DMS79 treated with DMSO at 0.1 percent for 48 hours (cell line): ENCODE measurements around the gene WDR37.
"Not testable (repeated sequence)": the region's sequence is repeated elsewhere in the genome, so short reads cannot be mapped to it uniquely, and the experiment has no call there.

Experiments
- DNase-seq: peaks from one replicate; lab custom pipeline; 2025; lab: John Stamatoyannopoulos, UW

The WDR37 gene

DNA sequence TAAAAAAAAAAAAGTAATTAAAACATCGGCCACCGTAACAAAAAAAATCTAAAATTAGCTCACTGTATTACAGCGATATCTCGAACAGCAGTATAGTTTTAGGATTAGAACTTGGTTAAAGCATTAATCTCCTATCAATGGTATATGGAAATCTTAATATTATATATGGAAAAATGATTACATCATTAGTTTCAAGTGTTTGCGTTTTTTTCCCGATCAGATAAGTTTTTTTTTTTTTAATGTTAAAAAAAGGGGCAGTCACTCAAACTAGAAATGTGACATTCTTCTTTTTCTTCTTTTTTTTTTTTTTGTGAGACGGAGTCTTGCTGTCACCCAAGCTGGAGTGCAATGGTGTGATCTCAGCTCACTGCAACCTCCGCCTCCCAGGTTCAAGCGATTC, 14.7 kb upstream of the WDR37 start:
- DNase-seq = no peak

DNA sequence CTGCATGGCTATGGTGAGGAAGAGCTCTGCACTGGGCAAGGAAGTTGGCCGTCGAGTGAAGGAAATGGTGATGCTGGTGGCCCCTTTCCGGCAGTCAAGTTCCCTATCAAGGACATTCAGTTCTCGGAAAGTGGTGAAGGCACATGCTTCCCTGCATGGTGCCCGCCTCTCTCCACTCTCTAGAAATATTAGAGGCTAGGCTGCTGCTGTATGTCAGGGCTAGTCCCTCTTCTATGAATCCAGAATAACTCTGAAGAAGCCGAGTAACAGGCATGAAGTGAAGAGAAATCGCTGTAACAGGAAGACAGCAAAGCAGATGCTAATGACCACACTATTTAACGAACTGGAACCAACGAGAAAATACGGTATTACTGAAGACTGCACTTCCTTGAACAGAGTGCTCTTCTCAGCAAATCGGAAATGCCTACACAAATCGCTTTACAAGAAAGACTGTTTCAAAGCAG, 12.6 kb upstream of the WDR37 start:
- DNase-seq = no peak

DNA sequence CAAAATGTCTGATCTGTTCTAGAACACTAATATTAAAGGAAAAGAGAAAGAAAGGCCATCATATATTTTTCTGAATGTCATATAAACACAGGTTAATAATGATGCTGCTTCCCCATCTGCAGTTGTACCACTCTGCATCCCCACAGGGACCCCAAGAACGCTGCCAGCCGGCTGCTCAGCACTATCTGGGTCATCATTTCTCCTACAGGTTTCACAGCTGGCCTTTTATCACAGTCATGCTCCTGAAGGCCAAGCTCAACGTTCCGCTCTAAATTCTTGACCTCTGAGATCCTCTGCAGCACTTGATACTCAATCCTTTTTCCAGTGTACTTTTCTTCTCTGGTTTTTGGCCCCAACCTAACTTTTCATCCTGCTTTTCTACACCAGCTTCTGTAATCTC, 12.0 kb upstream of the WDR37 start:
- DNase-seq = no peak

DNA sequence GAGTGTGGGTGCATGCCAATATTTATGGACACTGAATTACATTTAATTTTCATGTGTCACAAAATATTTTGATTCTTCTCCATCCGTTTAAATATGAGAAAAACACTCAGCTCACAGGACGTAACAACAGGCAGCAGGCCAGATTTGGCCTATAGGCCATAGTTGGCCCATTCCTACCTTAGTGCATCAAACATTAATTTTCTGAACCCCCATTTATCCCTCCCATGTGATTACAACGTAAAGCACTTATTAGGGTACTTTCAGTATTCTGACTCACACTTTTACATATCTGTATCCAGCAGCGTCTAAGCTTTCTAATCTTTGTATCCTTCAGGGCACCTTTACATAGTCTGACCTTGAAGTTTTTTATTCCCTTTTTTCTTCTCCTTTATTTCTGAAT, 11.2 kb upstream of the WDR37 start:
- no peak for DNase-seq

DNA sequence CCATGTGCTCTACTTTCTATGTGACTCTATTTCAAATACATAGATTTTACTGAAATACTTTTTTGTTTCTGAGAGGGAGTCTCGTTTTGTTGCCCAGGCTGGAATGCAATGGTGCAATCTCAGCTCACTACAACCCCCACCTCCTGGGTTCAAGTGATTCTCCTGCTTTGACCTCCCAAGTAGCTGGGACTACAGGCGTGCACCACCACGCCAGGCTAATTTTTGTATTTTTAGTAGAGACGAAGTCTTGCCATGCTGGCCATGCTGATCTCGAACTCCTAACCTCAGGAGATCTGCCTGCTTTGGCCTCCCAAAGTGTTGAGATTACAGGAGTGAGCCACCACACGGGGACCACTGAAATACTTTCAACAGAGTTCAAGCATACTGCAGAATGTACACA, 10.8 kb upstream of the WDR37 start:
- DNase-seq = no peak

DNA sequence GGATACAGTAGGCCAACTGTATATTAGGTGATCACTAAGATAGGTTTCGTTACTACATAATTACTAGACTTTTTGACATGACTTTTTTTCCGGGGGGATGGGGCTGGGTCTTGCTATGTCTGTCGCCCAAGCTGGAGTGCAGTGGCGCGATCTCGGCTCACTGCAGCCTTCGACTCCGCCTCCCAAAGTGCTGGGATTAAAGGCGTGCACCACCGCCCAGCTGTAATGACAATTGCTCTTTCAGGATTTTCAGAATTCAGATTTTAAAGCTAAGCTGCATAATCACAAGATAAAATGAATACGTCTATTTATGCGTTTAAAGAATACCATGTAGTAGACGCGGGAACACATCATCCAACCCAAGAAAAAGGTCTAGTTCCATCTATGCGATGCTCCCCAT, 8.2 kb upstream of the WDR37 start:
- no peak for DNase-seq

DNA sequence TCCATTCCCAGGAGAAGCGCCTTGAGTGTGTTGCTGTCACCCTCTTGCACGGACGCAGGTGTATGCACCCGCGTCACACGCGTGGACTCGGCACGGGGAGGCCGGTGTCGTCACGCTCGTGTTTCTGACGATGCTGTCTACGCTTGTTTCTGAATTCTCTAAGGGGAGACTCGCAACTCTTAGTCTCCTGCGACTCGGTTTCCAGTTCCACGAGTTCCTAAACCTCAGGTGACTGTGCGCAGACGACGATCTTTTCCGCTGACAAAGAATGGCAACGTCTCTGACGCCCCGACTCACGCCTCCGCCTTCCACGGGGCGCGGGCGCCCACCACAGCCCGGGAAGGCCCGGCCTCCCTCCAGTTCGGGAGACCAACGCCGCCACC, 7.8 kb upstream of the WDR37 start:
- DNase-seq = no peak

DNA sequence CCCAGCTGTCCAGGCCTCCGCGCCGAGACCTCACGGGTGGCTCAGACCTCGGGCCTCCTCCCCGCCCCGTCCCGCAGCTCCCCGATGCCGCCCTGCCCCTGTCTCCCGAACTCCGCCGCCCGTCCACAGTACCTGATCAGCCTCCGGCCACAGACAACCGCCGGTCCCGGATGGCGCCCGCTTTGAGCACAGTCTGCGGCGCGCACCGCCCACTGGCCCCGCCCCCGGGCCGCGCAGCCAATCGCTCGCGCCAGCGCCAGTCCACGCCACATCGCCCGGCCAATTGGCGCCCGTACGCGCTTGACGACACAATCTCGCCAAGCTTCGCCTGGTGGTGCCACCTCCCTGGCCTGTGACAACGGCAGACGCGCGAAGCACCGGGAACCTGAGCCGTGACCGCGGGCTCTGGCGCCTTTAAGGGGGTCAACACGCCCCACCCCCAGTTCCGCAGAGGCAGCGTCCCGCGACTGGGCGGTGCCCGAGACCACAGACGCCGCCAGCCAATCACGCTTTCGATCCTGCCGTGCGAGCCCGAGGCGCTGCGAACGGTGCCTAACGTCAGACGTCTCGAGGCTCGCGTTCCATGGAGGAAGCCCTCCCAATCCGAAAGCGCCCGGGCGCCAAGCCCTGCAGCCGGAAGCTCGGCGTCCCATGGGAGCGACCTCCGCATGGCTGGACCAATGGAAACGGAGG, 7.3 kb upstream of the WDR37 start, which contains the start of gene IDI1:
TSS of gene IDI1 (minus strand) at position 388 of the 693 bp plus-strand sequence. CDS start at position 272, 116 bp downstream.
- peak; percentile 91 for DNase-seq

DNA sequence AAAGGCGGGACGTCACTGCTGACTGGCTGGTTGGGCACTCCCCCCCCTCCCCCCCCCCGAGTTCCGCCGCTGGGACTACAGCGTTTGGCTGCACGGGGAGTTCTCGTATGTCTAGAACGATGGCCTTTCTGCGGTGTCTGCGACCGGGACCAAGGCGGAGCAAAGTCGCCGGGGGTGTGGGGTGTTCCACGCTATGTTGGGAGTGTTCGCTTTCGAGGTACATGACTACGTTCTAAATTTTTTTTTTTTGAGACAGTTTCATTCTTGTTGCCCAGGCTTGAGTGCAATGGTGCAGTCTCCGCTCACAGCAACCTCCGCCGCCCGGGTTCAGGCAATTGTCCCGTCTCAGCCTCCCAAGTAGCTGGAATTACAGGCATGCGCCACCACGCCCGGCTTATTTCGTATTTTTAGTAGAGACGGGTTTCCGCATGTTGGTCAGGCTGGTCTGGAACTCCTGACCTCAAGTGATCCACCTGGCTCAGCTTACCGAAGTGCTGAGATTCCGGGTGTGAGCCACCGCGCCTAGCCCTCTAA, 6.7 kb upstream of the WDR37 start:
- DNase-seq = no peak

DNA sequence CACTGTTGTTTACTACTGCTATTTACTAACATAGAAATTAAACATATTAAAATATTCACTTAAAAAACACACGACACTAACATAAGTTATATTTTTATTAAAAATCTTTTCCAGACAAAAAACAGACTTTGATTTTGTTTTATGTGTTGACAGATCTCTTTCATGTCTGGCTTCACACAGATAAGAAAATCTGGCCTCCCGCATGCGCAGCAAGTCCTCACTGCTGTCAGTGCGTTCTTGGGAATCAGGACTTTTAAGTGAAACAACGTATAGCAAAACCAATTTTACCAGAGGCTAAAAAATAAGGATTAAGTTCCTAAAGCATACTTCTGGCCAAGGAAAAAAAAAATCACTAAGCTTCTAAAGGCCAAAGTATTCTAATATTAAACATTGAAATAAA, 6.0 kb upstream of the WDR37 start:
- DNase-seq = no peak

DNA sequence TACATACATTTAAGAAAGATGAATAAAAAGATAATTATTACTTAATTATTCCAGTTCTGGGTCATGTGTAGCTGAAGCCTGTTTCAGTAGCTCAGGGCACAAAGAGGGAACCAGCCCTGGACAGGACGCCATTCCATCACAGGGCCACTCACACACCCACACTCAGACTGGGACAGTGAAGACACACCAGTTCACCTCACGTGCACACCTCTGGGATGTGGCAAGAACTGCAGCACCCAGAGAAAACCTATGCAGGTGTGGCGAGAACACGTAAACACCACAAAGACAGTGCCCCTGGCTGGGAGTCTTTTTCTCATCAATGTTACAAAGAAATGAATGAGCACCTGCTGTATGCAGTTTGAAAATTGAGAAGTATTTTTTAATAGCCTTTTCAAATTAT, 5.6 kb upstream of the WDR37 start:
- DNase-seq = no peak

DNA sequence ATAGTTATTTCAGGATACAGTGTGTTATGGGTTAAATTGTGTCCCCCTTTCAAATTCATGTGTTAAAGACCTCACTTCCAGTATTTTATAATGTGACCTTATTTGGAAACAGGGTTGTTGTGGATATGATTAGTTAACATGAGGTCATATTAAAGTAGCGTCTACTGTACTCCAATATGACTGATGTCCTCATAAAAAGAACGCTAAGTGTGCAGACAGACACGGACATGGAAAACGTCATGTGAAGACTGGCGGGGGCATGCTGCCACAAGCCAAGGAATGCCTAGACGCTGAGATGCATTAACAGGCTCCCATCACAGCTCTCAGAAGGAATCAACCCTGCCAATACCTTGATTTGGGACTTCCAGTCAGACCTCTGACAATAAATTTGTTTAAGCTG, 1.5 kb upstream of the WDR37 start:
- DNase-seq = no peak

DNA sequence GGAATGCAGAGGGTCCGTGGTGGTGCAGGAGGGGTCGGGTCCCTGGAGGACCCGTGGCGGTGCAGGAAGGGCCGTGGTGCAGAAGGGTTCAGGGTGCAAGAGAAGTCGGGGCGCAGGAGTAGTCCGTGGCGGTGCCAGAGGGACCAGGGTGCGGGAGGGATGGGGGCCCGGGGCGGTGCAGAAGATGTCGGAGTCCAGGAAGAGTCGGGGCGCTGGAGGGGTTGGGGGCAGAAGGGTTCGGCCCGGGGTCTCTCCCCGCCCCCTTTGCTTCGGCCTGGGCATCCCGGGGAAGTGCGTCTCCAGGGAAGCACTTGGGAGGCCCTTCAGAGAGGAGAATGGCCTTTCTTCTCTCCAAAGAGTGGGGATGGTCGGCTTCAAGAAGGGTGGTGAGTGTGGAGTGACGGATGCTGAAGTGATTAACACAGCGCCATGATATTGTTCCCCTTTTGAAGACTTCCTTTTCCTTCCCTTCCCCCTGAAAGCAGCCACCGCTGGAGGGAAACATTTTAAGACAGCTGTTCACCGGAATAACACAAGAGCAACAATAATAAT, 997 bp downstream of the WDR37 start:
- no peak for DNase-seq

DNA sequence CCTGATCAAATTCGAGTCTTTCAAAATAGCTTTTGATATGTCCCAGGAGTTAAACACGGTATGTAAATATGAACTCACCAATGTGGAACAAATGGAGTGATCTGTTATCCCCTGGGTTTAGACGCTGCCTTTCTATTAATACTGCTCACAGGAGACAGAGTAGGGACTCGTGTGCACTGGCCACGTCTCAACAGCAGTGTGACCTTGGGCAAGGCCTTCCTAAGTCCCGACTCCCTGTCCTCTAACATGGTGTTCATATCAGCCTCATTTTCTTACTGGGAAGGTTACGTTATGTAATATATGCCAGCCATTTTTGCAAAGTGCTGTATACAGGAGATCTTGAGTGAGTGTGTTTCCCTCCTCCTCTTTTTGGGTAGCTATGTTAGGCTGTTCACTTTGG, 1.8 kb downstream of the WDR37 start:
- no peak for DNase-seq

DNA sequence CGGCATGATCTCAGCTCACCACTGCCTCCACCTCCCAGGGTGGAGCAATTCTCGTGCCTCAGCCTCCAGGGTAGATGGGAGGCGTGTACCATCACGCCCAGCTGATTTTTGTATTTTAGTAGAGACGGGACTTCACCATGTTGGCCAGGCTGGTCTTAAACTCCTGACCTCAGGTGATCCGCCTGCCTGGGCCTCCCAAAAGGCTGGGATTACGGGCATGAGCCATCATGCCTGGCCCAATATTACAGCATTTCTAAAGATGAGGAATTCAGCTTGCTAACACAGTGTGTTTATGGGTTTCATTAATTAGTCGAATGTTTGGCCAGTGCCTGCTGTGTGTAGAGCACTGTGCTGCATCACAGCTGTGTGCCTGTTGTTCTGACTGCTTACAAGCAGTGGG, 3.7 kb downstream of the WDR37 start:
- DNase-seq = no peak

DNA sequence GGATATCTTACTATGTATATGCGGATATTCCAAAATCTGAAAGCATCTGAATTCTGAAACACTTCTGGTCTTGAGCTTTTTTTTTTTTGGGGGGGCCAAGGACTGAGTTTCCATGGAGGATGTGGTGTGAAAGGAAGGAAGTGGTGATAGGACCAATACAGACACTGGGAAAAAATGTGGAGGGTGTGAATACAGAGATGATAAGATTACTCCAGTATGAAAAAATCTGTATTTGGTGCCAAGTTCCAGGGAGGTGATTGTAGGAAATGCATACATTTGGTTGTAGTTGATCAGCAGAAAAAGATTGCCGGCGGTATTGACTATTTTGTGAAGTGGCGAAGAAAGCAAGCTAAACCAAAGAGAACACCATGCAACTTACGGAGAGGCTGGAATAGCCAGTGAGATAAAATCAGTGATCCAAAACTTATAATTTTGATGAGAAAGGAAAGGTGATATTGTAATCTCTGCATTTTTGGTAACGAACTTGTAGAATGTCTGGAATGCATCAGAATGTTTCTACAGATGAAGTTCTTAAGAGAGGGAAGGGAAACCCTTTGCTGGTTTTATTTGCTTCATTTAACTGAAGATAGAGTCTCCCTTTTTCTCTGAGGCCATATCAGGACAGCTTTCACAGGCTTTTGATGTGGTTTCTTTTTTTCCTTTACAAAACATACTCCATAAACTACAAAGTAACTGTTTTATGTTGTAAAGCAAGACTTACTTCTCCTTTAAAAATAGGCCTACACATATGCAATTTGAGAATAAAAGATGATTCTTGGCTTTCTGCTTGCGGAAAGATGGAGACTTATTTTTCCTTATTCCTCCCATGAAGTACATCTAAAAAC, 6.0 kb downstream of the WDR37 start:
- no peak for DNase-seq

DNA sequence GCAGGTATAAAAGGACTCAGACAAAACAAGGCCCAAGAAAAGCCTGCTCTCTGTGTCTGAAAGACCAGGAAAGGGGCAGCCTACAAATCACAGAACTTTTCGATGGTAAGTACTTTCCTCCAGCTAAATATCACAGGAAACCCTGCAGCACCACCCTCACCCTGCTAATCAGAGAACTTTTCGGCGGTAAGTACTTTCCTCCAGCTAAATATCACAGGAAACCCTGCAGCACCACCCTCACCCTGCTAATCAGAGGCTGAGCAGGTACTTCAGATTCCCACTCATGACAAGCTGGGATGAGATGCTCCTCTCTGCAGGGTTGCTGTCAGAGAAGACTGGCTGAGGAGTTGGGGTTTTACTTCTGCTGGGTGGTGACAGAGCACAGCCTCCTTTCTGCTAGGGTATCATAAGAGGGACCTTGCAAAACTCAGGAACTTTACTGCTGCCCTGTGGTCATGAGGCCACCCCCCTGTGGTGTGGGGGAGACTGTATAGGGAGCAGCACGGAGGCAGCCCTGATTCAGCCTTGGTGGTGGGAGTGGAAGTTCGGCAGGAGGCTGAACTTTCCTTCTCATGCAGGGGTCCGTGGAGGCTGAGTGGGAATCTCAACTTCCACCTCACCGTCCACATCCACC, 7.2 kb downstream of the WDR37 start:
- no peak for DNase-seq

DNA sequence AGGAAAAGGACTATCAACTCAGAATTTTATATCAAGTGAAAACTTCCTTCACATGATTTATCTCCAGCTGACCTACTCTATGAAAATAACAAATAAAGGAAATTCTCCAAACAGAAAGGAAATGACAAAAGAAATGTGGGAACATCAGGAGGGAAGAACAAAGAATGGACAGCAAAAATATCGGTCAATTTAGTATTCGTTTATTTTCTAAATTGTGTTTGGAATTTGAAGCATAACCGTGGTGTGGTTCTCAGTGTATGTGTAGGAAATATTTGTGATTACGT, 8.7 kb downstream of the WDR37 start:
- no peak for DNase-seq

DNA sequence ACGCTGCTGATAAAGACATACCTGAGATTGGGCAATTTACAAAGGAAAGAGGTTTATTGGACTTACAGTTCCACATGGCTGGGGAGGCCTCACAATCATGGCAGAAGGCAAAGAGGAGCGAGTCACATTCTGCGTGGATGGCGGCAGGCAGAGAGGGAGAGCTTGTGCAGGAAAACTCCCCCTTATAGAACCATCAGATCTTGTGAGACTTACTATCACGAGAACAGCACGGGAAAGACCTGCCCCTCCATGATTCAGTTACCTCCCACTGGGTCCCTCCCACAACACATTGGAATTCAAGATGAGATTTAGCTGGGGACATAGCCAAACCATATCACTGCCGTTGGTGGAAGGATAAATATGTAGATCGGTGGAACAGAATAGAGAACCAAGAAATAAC, 10.5 kb downstream of the WDR37 start:
- DNase-seq = not testable (repeated sequence)

DNA sequence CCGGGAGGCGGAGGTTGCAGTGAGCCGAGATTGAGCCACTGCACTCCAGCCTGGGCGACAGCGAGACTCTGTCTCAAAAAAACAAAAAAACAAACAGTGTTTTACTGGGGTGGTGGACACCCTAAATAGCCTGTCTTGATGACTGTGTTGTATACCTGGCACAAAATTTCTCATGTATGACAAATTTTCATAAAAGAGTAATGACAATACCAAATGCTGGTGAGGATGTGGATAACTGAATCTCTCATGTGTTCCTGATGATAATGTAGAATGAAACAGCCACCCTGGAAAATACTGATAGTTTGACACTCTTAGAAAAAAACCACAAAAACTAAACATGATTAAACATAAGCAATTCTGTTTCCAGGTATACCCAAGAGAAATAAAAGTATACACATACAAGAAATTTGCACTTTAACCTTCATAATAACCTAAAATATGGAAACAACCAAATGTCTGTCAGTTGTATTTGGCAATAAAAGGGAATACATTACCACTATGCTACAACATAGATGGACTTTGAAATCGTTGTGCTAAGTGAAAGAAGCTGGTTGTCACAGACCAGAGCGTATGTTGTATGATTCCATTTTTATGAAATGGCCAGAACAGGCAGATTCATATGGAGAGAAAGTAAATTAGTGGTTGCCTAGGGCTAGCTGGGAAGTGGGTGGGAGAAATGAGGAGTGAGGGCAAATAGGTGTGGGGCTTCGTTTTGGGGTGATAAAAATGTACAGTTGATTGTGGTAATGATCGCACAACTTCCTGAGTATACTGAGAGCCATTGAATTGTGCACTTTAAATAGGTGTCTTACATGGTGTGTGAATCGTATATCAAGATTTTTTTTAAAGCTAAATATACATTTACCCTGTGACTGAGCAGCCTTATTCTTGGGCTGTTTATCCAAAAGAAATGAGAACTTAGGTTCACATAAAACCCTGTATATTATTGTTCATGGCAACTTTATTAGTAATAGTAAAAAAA, 12.5 kb downstream of the WDR37 start:
- no peak for DNase-seq

DNA sequence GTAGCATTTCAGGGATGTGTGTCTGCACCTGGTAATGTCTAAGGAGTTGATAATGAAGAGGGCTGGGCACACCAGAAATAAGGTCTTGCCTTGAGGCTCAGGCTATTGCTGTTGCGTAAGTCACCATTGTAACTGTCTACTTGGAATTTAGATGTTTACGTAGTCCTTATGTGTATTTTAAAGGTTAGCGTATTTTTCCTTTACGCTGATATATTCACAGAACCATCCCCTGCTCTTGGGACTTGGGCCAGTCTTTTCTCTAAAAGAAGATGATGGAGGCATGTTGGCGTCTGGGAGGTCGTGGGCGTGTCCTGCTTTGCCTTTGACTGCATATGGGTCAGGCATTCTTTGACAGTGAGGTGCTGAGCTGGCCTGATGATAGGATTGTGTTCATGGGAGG, 14.7 kb downstream of the WDR37 start:
- no peak for DNase-seq
